ENCODE measurements around the gene EGFR. TPM values are rescaled to one million over a fixed set of nuclear protein-coding genes. Genes with fewer than 3 reads are reported as not detected.

Gene EGFR
- total RNA-seq, 1 donor from 2014 or later = 67.2 TPM

- no peaks in the 10 kb centered on the region for H3K27me3 ChIP-seq (ENCODE audit: control insufficient read depth, insufficient read depth, low read length)
- H3K36me3 ChIP-seq (ENCODE audit: control insufficient read depth, insufficient read depth, low read length) = peaks cover 5% of the 10 kb centered on the region
- H3K4me3 ChIP-seq (ENCODE audit: low read depth, low read length) = no peak overlapping the region
- no peak for TF ChIP-seq CTCF (IDR thresholded peaks at IDR 0.05; ENCODE audit: insufficient read depth, low read length, poor library complexity, severe bottlenecking)
- DNase-seq (ENCODE audit: low read depth) = no peak
Measured at GRCh38 chr7:55174456-55174855, 155.6 kb downstream of the EGFR start.

- H3K27me3 ChIP-seq (ENCODE audit: control insufficient read depth, insufficient read depth, low read length) = no peaks in the 10 kb centered on the region
- peaks cover 3% of the 10 kb centered on the region for H3K36me3 ChIP-seq (ENCODE audit: control insufficient read depth, insufficient read depth, low read length)
- TF ChIP-seq CTCF (IDR thresholded peaks at IDR 0.05; ENCODE audit: insufficient read depth, low read length, poor library complexity, severe bottlenecking) = no peak
- no peak overlapping the region for H3K4me3 ChIP-seq (ENCODE audit: low read depth, low read length)
- no peak for DNase-seq (ENCODE audit: low read depth)
Measured at GRCh38 chr7:55174856-55175255, 156.0 kb downstream of the EGFR start.

- H3K36me3 ChIP-seq (ENCODE audit: control insufficient read depth, insufficient read depth, low read length) = peaks cover 2% of the 10 kb centered on the region
Measured at GRCh38 chr7:55177068-55177530, 158.3 kb downstream of the EGFR start.

GRCh38 chr7:55177589-55178261 lies 158.9 kb downstream of the EGFR start:
- Histone ChIP-seq H3K36me3 (ENCODE audit: control insufficient read depth, insufficient read depth, low read length) (peaks cover 2% of the 10 kb centered on the region), H3K27me3 (ENCODE audit: control insufficient read depth, insufficient read depth, low read length) (no peaks in the 10 kb centered on the region), H3K4me3 (ENCODE audit: low read depth, low read length) (no peak overlapping the region)
- no peak for TF ChIP-seq CTCF (IDR thresholded peaks at IDR 0.05; ENCODE audit: insufficient read depth, low read length, poor library complexity, severe bottlenecking)
- DNase-seq (ENCODE audit: low read depth) = no peak

More at GRCh38 chr7:55177068-55177530, 158.3 kb downstream of the EGFR start:
- no peaks in the 10 kb centered on the region for H3K27me3 ChIP-seq (ENCODE audit: control insufficient read depth, insufficient read depth, low read length)
- no peak for TF ChIP-seq CTCF (IDR thresholded peaks at IDR 0.05; ENCODE audit: insufficient read depth, low read length, poor library complexity, severe bottlenecking)
- no peak for DNase-seq (ENCODE audit: low read depth)
- no peak overlapping the region for H3K4me3 ChIP-seq (ENCODE audit: low read depth, low read length)

GRCh38 chr7:55178292-55178862 lies 159.6 kb downstream of the EGFR start:
- TF ChIP-seq CTCF (IDR thresholded peaks at IDR 0.05; ENCODE audit: insufficient read depth, low read length, poor library complexity, severe bottlenecking) = no peak
- H3K36me3 ChIP-seq (ENCODE audit: control insufficient read depth, insufficient read depth, low read length) = peaks cover 2% of the 10 kb centered on the region
- no peaks in the 10 kb centered on the region for H3K27me3 ChIP-seq (ENCODE audit: control insufficient read depth, insufficient read depth, low read length)
- H3K4me3 ChIP-seq (ENCODE audit: low read depth, low read length) = no peak overlapping the region
- no peak for DNase-seq (ENCODE audit: low read depth)
